Stimulated activated memory B cell treated with anti-CD40 and anti-IgM and Interleukin-4, amounts not matched to agents 10 μg/mL and 1 μg/mL and 100 μg/mL, for 72 hours (primary cell): ENCODE measurements around the gene EFHB.

ENCODE experiments used
- ATAC-seq: fragments of 150-1000 bp; cut with Tn5 transposase; 2 replicates; pipeline ENCODE4 v1.10.0; 2021
- H3K27ac Mint-ChIP-seq: one replicate; pipeline ENCODE4 v1.8.0; 2022; ENCODE audit warnings: mild to moderate bottlenecking, mixed read lengths
- H3K27me3 Mint-ChIP-seq: one replicate; pipeline ENCODE4 v1.8.0; 2022; ENCODE audit warnings: mixed read lengths
- H3K36me3 Mint-ChIP-seq: one replicate; pipeline ENCODE4 v1.8.0; 2022; ENCODE audit warnings: mixed read lengths
- H3K4me1 Mint-ChIP-seq: one replicate; pipeline ENCODE4 v1.8.0; 2022; ENCODE audit warnings: mixed read lengths
- H3K4me3 Mint-ChIP-seq: one replicate; pipeline ENCODE4 v1.8.0; 2022; ENCODE audit warnings: mild to moderate bottlenecking, moderate library complexity, mixed read lengths
- H3K9me3 Mint-ChIP-seq: one replicate; pipeline ENCODE4 v1.8.0; 2022; ENCODE audit warnings: mixed read lengths

Gene EFHB

DNA sequence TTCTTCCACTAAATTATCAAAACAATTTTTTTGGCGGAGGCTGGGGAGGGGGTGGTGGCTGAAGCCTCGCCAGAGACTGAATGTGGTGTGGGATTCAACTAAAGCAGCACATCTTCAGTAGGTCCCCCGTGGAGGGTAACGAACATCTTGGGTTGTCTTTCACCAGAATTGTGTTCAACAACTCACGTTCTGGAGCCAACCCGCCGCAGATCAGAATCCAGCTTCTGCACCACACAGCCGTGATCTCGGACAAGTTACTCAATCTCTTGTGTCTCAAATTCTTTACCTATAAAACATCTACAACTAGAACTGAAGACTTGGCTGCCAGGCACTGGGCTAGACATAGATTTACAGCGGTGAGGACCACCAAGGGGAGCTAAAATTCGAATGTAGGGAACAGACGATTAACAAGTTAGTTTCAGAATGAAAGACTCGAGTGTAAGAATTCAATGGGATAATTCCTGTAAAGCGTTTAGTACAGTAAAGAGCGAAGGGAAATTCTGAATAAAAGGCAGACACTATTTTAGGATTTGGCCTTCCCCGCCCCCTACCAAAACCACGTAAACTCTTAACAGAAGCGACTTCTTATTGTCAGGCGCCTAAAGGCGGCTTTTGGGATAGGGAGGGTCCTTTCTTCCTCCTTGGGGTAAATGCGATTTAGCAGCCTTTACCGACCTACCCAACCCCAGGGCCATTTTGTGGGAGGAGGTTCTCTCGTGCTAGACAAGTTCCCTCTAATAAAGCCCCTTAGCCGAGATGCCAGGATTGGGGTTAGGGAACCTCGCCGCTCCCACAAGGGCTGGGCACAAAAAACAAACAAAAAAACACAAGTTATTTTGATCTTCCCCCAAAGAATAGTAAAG is 12.2 kb upstream of the EFHB start:
- H3K27me3 Mint-ChIP-seq = no peaks in the 10 kb centered on the region
- H3K27ac Mint-ChIP-seq = peak overlapping the region; percentile 85
- peak overlapping the region; percentile 82 for H3K4me3 Mint-ChIP-seq
- ATAC-seq = peak; percentile 6
- H3K9me3 Mint-ChIP-seq = no peaks in the 10 kb centered on the region
- H3K36me3 Mint-ChIP-seq = peaks cover 4% of the 10 kb centered on the region
- H3K4me1 Mint-ChIP-seq = peaks cover 24% of the 10 kb centered on the region

DNA sequence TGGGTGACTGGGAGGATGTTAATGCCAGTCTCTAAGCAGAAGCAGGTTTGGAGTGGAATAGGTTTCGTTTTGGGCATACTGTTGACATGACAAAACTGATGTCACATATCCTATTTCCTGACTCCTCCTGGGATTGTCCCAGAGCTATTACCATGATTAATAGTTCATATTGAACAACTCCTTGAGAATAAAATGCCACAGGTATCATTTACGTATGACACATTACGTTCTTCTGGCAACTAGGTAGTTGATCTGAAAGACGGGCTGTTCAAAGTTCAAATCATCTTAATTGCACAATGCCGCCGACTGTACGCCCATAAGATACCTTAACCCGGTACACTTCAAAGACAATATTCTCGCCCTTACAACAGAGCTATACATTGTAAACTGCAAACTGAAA is 11.5 kb upstream of the EFHB start:
- no peaks in the 10 kb centered on the region for H3K9me3 Mint-ChIP-seq
- no peak for ATAC-seq
- peak overlapping the region; percentile 85 for H3K27ac Mint-ChIP-seq
- H3K36me3 Mint-ChIP-seq = peaks cover 4% of the 10 kb centered on the region
- peaks cover 24% of the 10 kb centered on the region for H3K4me1 Mint-ChIP-seq
- peak overlapping the region; percentile 12 for H3K4me3 Mint-ChIP-seq
- H3K27me3 Mint-ChIP-seq = no peaks in the 10 kb centered on the region

DNA sequence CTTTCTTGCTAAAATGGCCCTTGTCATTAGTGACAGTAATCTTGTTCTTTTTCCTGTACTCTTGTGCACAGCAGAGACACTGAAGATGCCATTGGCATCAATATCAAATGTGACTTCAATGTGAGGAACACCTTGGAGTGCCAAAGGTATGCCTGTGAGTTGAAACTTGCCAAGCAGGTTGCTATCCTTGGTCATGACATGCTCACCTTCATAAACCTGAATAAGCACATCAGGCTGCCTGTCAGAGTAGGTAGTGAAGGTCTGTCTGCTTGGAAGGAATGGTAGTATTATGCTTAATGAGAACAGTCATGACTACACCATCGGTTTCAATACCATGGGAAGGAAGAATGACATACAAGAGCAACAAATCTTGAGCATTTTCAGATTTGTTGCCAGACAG is 6.6 kb upstream of the EFHB start:
- Mint-ChIP-seq H3K27ac (no peak overlapping the region), H3K4me3 (no peak overlapping the region), H3K9me3 (no peaks in the 10 kb centered on the region), H3K27me3 (no peaks in the 10 kb centered on the region), H3K36me3 (no peaks in the 10 kb centered on the region), H3K4me1 (no peaks in the 10 kb centered on the region)
- ATAC-seq = no peak

DNA sequence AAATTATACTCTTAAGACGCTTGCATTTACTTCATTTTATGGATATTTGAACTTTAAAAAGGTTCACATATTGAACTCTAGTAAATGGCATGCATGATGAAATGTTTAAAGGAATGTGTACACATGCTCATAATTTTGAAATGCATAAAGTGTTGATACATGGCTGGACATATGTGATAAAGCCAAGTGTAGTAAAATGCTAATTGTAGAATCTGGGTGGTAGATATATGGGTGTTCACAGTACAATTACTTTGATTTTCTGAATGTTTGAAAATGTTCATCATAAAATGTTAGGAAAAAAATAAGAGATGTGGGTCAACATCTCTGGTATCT is 4.2 kb upstream of the EFHB start:
- peaks cover 13% of the 10 kb centered on the region for H3K4me1 Mint-ChIP-seq
- no peak overlapping the region for H3K4me3 Mint-ChIP-seq
- ATAC-seq = no peak
- H3K9me3 Mint-ChIP-seq = no peaks in the 10 kb centered on the region
- no peaks in the 10 kb centered on the region for H3K36me3 Mint-ChIP-seq
- H3K27ac Mint-ChIP-seq = no peak overlapping the region
- H3K27me3 Mint-ChIP-seq = peaks cover 9% of the 10 kb centered on the region

DNA sequence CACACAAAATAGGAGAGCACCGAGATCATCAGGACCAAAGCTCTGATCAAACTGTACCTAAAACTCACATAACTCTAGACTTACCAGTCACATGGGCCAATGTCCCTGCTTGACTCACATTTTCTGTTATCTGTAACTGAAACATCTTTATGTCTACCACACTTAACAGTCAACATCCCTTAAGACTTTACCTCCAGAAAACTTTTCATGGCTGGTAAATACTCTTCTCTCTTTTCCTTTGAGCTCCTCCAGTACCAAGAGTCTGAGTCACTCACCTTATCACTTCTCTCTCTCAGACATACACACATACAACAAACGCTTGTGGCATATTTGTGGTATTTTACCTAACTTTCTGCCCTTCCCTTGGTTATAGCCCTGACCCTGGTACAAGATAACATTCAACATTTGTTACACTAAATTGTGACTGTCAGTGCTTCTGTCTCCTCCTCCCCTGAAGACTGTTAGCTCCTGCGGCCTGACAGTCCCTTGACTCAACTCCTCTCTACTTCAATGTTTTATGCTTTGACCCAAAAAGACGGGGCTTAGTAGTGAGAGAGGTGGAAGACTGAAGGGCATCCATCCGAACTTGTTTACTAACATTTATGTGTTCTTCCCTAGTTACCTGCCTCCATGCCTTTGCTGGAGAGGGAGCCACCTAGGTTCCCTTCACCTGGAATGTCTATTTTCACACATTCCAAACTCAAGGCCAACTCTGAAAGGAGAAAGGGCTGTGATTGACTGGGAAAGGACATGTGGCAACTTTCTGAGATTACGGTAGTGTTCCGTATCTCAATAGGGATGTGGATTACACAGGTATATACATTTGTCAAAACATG is 3.7 kb upstream of the EFHB start:
- no peaks in the 10 kb centered on the region for H3K9me3 Mint-ChIP-seq
- H3K27me3 Mint-ChIP-seq = peaks cover 9% of the 10 kb centered on the region
- H3K36me3 Mint-ChIP-seq = no peaks in the 10 kb centered on the region
- no peak overlapping the region for H3K27ac Mint-ChIP-seq
- H3K4me1 Mint-ChIP-seq = peaks cover 19% of the 10 kb centered on the region
- no peak overlapping the region for H3K4me3 Mint-ChIP-seq
- peak; percentile 12 for ATAC-seq

DNA sequence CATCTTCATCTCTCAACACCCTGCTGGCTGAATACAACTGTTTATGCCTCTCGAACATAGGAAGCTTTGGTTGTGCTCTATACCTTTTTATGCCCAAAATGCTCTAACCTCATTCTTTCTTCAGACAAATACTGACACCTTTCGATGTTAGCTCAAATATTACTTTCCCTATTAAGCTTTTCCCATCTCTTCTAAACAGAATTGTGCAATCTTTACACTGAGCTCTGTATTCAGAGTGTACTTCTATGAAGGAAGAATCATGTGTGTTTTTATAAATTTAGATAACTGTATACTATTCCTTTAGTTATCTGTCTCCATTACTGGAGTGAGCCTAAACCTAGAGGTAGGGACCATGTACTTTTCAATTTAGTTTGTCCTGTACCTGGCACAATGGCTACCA is 1.6 kb downstream of the EFHB start:
- Mint-ChIP-seq H3K4me1 (peaks cover 39% of the 10 kb centered on the region), H3K4me3 (peak overlapping the region; percentile 6), H3K27ac (peak overlapping the region; percentile 80), H3K27me3 (peaks cover 9% of the 10 kb centered on the region), H3K36me3 (no peaks in the 10 kb centered on the region), H3K9me3 (no peaks in the 10 kb centered on the region)
- ATAC-seq = no peak

DNA sequence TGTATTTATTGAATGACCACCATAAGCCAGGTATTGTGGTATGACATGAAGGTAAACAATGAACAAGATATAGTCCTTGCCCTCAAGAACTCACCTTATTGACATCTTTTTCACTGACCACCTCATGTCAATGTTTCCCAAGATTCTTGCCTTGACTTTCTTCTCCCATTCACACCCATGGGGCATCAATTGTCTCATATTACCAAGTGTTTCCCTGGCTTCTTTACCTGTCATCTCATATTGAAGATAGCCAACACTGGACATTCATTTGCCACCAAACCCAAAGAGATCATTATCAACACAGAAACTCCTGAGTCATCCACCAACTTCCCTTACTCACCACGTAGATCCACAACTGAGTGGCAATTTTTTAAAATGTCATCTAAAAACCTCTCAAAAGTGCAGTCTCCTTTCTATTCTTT is 2.2 kb downstream of the EFHB start:
- Mint-ChIP-seq H3K4me1 (peaks cover 39% of the 10 kb centered on the region), H3K36me3 (no peaks in the 10 kb centered on the region), H3K9me3 (no peaks in the 10 kb centered on the region), H3K4me3 (peak overlapping the region; percentile 27), H3K27me3 (peaks cover 9% of the 10 kb centered on the region), H3K27ac (peak overlapping the region; percentile 80)
- ATAC-seq = peak; percentile 56

DNA sequence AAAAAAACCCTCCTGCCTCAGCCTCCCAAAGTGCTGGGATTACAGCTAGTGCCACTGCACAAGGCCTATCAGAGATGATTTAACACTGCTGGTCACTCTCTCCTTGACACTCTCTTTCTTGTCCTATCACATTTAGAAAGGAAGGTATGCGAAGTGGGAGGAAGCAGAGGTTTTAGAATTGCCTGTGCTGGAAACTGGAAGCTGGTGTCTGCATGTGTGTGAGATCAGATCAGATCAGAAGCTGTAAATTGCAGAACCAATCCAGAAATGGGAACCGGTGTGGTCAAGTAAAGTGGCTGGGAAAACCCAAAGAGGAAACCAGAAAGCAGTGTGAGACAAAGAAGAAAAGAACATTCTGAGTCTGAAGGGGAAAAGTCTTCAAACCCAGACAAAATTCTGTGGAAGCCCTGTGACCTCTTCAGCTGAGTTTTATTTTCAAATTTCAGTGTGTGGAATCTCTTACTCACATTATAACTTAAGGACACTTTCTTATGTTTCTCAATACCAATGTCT is 2.8 kb downstream of the EFHB start:
- peaks cover 39% of the 10 kb centered on the region for H3K4me1 Mint-ChIP-seq
- H3K27me3 Mint-ChIP-seq = peaks cover 9% of the 10 kb centered on the region
- peak overlapping the region; percentile 27 for H3K4me3 Mint-ChIP-seq
- no peaks in the 10 kb centered on the region for H3K9me3 Mint-ChIP-seq
- no peaks in the 10 kb centered on the region for H3K36me3 Mint-ChIP-seq
- peak overlapping the region; percentile 80 for H3K27ac Mint-ChIP-seq
- peak; percentile 96 for ATAC-seq

DNA sequence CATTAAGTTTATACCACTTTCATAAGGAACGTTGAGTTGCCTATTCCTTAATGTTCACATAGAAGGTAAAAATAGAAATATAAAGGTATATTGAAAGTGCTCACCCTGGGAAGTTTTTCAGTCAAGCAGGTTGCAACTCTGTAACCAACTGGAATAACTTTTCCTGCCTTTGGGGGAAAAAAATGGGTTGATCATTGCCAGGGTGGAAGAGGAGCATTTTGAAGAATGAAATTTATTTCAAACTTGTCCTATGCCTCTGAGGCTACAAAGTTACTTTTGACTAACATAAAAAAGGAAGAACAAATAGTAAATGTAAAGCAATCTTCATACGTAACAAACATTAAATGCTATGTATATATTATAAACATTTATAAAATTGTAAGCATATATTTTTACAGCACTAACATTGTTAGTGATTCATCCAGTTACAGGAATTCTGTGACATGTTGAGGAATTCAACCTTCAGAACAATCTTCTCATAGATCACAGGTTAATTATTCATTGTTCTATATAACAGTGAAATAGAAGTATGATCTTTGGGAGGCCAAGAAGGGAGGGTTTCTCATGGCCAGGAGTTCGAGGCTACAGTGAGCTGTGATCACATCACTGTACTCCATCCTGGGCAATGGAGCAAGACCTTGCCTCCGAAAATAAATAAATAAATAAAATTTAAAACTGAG is 13.5 kb downstream of the EFHB start:
- ATAC-seq = no peak
- no peak overlapping the region for H3K27ac Mint-ChIP-seq
- H3K4me1 Mint-ChIP-seq = no peaks in the 10 kb centered on the region
- H3K36me3 Mint-ChIP-seq = no peaks in the 10 kb centered on the region
- H3K27me3 Mint-ChIP-seq = no peaks in the 10 kb centered on the region
- no peaks in the 10 kb centered on the region for H3K9me3 Mint-ChIP-seq
- H3K4me3 Mint-ChIP-seq = no peak overlapping the region

DNA sequence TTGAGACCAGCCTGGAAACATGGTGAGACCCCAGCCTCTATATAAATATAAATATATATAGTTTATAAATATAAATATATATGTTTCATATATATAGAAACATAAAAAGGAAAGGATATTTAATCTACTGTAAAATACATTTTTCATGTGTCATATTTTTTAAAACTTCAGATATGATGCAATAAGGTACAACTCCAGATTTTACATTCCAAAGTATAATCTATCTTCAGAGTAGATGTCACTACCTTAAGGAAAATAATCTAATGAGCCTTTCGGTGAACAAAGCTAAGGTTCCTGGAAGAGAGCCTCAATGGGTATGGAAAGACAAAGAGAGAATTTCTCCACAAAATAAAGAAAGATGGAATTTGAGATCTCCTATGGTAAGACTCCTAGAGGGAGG is 16.9 kb downstream of the EFHB start:
- Mint-ChIP-seq H3K27me3 (no peaks in the 10 kb centered on the region), H3K36me3 (no peaks in the 10 kb centered on the region), H3K27ac (no peak overlapping the region), H3K4me3 (no peak overlapping the region), H3K9me3 (peaks cover 7% of the 10 kb centered on the region), H3K4me1 (no peaks in the 10 kb centered on the region)
- no peak for ATAC-seq

DNA sequence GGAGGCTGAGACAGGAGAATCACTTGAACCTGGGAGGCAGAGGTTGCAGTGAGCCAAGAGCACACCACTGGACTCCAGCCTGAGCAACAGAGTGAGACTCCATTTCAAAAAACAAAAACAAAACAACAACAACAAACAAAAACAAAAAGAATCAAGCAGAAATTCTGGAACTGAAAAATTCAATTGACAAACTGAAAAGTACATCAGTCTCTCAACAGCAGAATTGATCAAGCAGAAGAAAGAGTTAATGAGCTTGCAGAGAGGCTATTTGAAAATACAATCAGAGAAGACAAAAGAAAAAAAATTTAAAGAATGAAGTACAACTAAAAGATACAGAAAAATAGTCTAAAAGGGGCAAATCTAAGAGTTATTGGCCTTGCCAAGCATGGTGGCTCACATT is 22.6 kb downstream of the EFHB start:
- H3K27me3 Mint-ChIP-seq = no peaks in the 10 kb centered on the region
- H3K4me3 Mint-ChIP-seq = no peak overlapping the region
- peaks cover 21% of the 10 kb centered on the region for H3K9me3 Mint-ChIP-seq
- H3K27ac Mint-ChIP-seq = no peak overlapping the region
- no peak for ATAC-seq
- H3K36me3 Mint-ChIP-seq = peaks cover 20% of the 10 kb centered on the region
- no peaks in the 10 kb centered on the region for H3K4me1 Mint-ChIP-seq

DNA sequence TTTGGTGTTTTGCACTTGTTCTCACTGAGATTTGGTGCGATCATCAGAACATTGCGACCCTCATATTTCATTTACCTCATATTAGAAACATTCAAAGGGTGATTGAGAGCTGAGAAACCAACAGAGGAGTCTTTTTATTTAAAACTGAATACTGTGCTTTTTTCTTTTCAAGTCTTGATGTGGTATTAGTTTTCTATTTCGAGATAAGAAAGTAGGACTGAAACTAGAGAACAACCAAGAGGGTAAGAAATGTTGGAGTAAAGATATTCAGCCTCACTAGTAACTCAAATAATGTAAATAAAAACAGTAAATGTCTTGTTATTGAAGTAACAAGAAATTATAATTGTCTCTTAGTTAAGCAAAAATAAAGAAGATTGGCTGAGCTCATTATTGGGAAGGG is 26.5 kb downstream of the EFHB start:
- H3K9me3 Mint-ChIP-seq = peaks cover 14% of the 10 kb centered on the region
- ATAC-seq = no peak
- H3K27ac Mint-ChIP-seq = no peak overlapping the region
- no peak overlapping the region for H3K4me3 Mint-ChIP-seq
- peaks cover 20% of the 10 kb centered on the region for H3K36me3 Mint-ChIP-seq
- H3K4me1 Mint-ChIP-seq = no peaks in the 10 kb centered on the region
- H3K27me3 Mint-ChIP-seq = no peaks in the 10 kb centered on the region

DNA sequence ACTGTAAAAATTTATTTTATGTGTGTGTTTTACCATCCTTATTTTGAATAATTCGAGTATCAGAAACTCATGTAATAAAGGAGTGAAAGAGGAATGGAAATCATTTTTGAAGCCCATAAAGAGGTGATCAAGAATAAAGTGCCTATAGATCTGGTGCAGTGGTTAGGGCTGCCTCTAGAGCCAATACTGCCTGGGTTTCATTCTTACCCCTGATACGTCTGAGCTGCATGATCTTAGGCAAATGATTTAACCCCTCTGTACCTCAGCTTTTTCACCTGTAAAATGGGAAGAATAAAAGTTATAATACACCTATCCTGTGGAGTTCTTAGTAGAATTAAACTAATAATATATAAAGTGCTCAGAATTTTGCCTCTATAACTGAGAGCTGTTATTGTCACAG is 30.4 kb downstream of the EFHB start:
- Mint-ChIP-seq H3K36me3 (no peaks in the 10 kb centered on the region), H3K4me1 (no peaks in the 10 kb centered on the region), H3K27me3 (no peaks in the 10 kb centered on the region), H3K27ac (no peak overlapping the region), H3K4me3 (no peak overlapping the region), H3K9me3 (no peaks in the 10 kb centered on the region)
- no peak for ATAC-seq

DNA sequence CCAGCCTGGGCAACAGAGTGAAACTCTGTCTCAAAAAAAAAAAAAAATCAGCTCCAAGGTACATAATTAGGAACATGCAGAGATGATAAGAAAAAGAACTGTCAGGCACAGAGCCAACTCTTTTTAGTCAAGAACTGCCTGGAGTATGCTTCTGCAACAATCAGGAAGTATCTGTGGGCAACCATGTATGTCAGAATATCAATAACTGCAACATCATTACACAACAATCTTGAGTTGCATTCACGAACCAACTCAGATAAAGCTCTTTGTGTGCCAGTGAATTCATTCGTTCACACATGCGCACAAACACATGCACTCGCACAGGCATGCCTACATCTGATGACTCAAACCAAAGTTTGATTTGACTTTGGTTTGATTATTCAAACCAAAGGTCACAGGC is 32.1 kb downstream of the EFHB start:
- Mint-ChIP-seq H3K36me3 (no peaks in the 10 kb centered on the region), H3K4me1 (no peaks in the 10 kb centered on the region), H3K9me3 (no peaks in the 10 kb centered on the region), H3K27ac (no peak overlapping the region), H3K4me3 (no peak overlapping the region), H3K27me3 (no peaks in the 10 kb centered on the region)
- no peak for ATAC-seq

DNA sequence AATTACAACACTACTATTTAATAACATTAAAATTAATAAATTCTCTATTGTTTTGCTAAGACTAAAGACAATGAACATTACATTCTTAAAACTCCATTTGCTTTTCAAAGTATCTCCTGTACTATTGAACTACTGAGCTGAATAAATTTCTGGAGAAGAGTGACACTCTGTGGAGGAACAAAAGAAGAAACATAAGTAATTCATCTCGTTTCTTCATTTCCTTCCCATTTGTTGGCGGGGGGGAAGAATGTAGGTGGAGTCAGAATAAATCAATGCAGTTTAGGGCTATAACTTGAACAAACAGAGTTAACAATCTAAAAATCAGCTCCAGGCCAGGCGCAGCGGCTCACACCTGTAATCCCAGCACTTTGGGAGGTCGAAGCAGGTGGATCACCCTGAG is 32.7 kb downstream of the EFHB start:
- no peak for ATAC-seq

More for the DNA sequence above, 32.7 kb downstream of the EFHB start:
- no peaks in the 10 kb centered on the region for H3K27me3 Mint-ChIP-seq
- no peaks in the 10 kb centered on the region for H3K9me3 Mint-ChIP-seq
- H3K4me3 Mint-ChIP-seq = no peak overlapping the region
- no peak overlapping the region for H3K27ac Mint-ChIP-seq
- H3K4me1 Mint-ChIP-seq = no peaks in the 10 kb centered on the region
- no peaks in the 10 kb centered on the region for H3K36me3 Mint-ChIP-seq
